Kidney (tissue), 14 donors: ENCODE data around the gene OXNAD1. TPM values are rescaled to one million over a fixed set of nuclear protein-coding genes. Genes with fewer than 3 reads are reported as not detected.
A peak's percentile ranks its signal among the peaks of the same experiment; 100 is the strongest.

Source experiments
- DNase-seq, 5 donors: peaks; one replicate each; pipeline ENCODE4 v3.0.0-alpha.2; 2013 to 2020
- FAIRE-seq: peaks from 2 replicates; lab custom pipeline; 2012; peaks lifted over from hg19 to GRCh38; lab: Jason Lieb, UNC
- H3K27ac ChIP-seq, 2 donors: one replicate each; pipeline ENCODE4 v1.7.0; 2013; ENCODE audit warnings: low read depth in 2 of 2, low read length in 2 of 2, inconsistent platforms in 1 of 2
- H3K27me3 ChIP-seq: one replicate; pipeline ENCODE4 v1.7.1; 2013; ENCODE audit warnings: low read length, inconsistent platforms; ENCODE audit not compliant: control insufficient read depth, insufficient read depth
- H3K36me3 ChIP-seq, 3 donors: one replicate each; pipeline versions ENCODE4 v1.7.0 to v1.7.1; 2013; ENCODE audit warnings: low read length in 3 of 3, control low read depth in 1 of 3, inconsistent platforms in 1 of 3; ENCODE audit not compliant: insufficient read depth in 3 of 3, control insufficient read depth in 2 of 3
- H3K4me1 ChIP-seq, 3 donors: one replicate each; pipeline versions ENCODE4 v1.7.0 to v1.7.1; 2013; ENCODE audit warnings: low read length in 3 of 3, inconsistent platforms in 1 of 3, low read depth in 1 of 3; ENCODE audit not compliant: control insufficient read depth in 2 of 3, insufficient read depth in 2 of 3
- H3K4me3 ChIP-seq, 3 donors: one replicate each; pipeline versions ENCODE4 v1.7.0 to v1.8.1; 2013; ENCODE audit warnings: low read length in 3 of 3, control low read depth in 1 of 3, inconsistent platforms in 1 of 3
- H3K9ac ChIP-seq, 3 donors: one replicate each; pipeline versions ENCODE4 v1.7.0 to v1.7.1; 2013; ENCODE audit warnings: low read length in 3 of 3, control low read depth in 1 of 3, inconsistent platforms in 1 of 3
- H3K9me3 ChIP-seq, 3 donors: one replicate each; pipeline versions ENCODE4 v1.7.0 to v1.7.1; 2013; ENCODE audit warnings: low read length in 3 of 3, control low read depth in 1 of 3, inconsistent platforms in 1 of 3; ENCODE audit not compliant: control insufficient read depth in 2 of 3, insufficient read depth in 1 of 3
- intact Hi-C: fragments of 100-400 bp; cut with DNase I; formaldehyde crosslinking; loops from one replicate; pipeline ENCODE4 v1.11.1; 2022
- polyA plus RNA-seq: library from polyadenylated mRNA; stranded (reverse); fragments of 350-450 nt; fragmentation: Illumina TruSeq; extraction: RNeasy Lipid Tissue Mini Kit (QIAGEN cat#74804); gene quantifications from one replicate; pipeline ENCODE4 v1.2.3, GENCODE V29; 2014; ENCODE audit warnings: low read depth, low replicate concordance; ENCODE audit not compliant: insufficient read depth
- total RNA-seq: library from RNA; stranded (reverse); fragmentation: NEBNext Ultra II Directional; extraction: Animal tissue kit (Norgen Biotek cat#: 25700); gene quantifications from one replicate; pipeline ENCODE4 v1.2.1, GENCODE V29; 2021
- TF ChIP-seq, protein P1 (sequence below): IDR thresholded peaks from 3 replicates; pipeline ENCODE4 v1.5.1; 2012; ENCODE audit warnings: mild to moderate bottlenecking, moderate library complexity, borderline replicate concordance; ENCODE audit not compliant: insufficient read depth; ENCODE audit errors: extremely low read depth
- donor health status: control.
- donor health status: control.
- donor health status: control.
- donor health status: control.
- donor health status: control.
- donor health status: DM: yes; HTN: yes; CAD: no.
- donor health status: Normal renal cell carcinoma (clear cell type).

The OXNAD1 gene
- total and polyA plus RNA-seq, 2 donors from 2014 or later: 12.7 to 17.3 TPM

GRCh38 chr3:16288664-16289063 is 23.7 kb downstream of the OXNAD1 start:
- no peaks in the 10 kb centered on the region for H3K9me3 ChIP-seq
- no peak for FAIRE-seq
- no peak for DNase-seq
- no peak overlapping the region for H3K9ac ChIP-seq
- TF ChIP-seq, protein P1, sequence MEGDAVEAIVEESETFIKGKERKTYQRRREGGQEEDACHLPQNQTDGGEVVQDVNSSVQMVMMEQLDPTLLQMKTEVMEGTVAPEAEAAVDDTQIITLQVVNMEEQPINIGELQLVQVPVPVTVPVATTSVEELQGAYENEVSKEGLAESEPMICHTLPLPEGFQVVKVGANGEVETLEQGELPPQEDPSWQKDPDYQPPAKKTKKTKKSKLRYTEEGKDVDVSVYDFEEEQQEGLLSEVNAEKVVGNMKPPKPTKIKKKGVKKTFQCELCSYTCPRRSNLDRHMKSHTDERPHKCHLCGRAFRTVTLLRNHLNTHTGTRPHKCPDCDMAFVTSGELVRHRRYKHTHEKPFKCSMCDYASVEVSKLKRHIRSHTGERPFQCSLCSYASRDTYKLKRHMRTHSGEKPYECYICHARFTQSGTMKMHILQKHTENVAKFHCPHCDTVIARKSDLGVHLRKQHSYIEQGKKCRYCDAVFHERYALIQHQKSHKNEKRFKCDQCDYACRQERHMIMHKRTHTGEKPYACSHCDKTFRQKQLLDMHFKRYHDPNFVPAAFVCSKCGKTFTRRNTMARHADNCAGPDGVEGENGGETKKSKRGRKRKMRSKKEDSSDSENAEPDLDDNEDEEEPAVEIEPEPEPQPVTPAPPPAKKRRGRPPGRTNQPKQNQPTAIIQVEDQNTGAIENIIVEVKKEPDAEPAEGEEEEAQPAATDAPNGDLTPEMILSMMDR: no peak
- no peak overlapping the region for H3K4me3 ChIP-seq
- H3K36me3 ChIP-seq: peaks cover 0 to 13% (median 4%) of the 10 kb centered on the region in 3 donors
- H3K4me1 ChIP-seq: no peaks in the 10 kb centered on the region
- intact Hi-C loops: loop anchor here (5.0 kb wide), 1 partner anchor 264 kb away; no protein-coding TSS in a partner anchor
- H3K27ac ChIP-seq: no peak overlapping the region
- no peaks in the 10 kb centered on the region for H3K27me3 ChIP-seq

GRCh38 chr3:16289144-16289889 is 24.3 kb downstream of the OXNAD1 start:
- H3K36me3 ChIP-seq: peaks cover 0 to 9% (median 1%) of the 10 kb centered on the region in 3 donors
- H3K4me1 ChIP-seq: no peaks in the 10 kb centered on the region
- H3K9ac ChIP-seq: no peak overlapping the region
- no peak overlapping the region for H3K27ac ChIP-seq
- TF ChIP-seq, protein P1: no peak
- DNase-seq (no peak), FAIRE-seq (no peak)
- no peak overlapping the region for H3K4me3 ChIP-seq
- no peaks in the 10 kb centered on the region for H3K9me3 ChIP-seq
- intact Hi-C loops: loop anchor here (5.0 kb wide), 1 partner anchor 263 kb away; no protein-coding TSS in a partner anchor
- no peaks in the 10 kb centered on the region for H3K27me3 ChIP-seq

DNA sequence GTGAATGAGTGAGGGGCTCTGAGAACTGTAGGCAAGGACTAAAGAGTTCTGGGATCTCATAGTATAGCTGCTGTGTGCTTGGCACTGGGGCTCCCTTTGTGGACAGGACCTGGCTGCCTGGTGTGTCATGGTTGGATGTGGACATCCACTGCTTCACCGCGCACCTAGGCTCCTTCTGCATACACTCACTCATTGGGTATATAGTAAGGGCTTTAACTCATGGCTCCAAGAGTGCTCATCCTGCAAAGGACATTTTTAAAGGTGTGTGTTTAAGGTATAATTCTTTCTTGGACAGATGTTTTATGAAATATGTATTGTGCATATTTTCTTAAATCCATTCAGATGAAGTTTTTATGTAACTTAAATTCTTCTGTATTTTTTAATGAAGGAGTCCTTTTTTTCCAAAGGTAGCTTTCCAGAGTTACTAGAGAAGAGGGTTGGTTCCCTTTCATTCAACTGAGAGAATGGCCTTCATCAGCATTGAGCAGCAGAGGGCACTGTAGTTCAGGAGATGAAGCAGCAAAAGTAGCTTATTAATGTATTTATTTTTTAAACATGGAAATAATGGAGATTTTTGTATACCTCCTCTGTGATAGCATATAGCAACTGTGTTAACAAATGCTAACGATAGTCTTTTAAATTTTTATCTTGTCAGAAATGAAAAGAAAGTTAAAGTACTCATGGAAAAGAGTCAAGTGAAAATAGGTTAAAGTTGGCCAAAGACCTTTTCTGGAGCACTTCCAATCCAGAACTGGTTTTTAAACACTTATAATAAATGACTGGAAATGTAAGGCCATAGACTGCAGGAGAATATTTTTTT is 25.2 kb downstream of the OXNAD1 start:
- FAIRE-seq: peak; percentile 80

More for the DNA sequence above, 25.2 kb downstream of the OXNAD1 start:
- intact Hi-C loops: no loop called here
- Histone ChIP-seq H3K9me3 (no peaks in the 10 kb centered on the region), H3K27me3 (no peaks in the 10 kb centered on the region), H3K27ac (no peak overlapping the region), H3K36me3 (peaks cover 0 to 8% (median 3%) of the 10 kb centered on the region in 3 donors), H3K4me3 (no peak overlapping the region), H3K9ac (no peak overlapping the region), H3K4me1 (no peaks in the 10 kb centered on the region)
- TF ChIP-seq, protein P1: peak; percentile 80
- DNase-seq: peak in 3 of 5 donors; percentile 31 to 77 (median 64)
